BJ (cell line): ENCODE data around the gene ST6GALNAC6. TPM values are rescaled to one million over a fixed set of nuclear protein-coding genes. Genes with fewer than 3 reads are reported as not detected.

Source experiments
- CTCF ChIA-PET: fragments of 350-600 bp; formaldehyde crosslinking; extraction: SDS; loops from one replicate; lab custom pipeline; 2021; ENCODE audit warnings: antibody characterized with exemption, inconsistent platforms; lab: Yijun Ruan, JAX
- POLR2A ChIA-PET: fragments of 300-600 bp; sonication (Branson Sonifier 250); formaldehyde crosslinking; extraction: SDS; loops from one replicate; lab custom pipeline; 2021; ENCODE audit warnings: antibody characterized with exemption; lab: Charles Lee
- DNase-seq: peaks from one replicate; pipeline ENCODE4 v3.0.0-alpha.2; 2011; ENCODE audit warnings: low read depth
- H3K27me3 ChIP-seq: 2 replicates; pipeline ENCODE4 v1.6.0; 2011; ENCODE audit warnings: low read length; ENCODE audit not compliant: control insufficient read depth, insufficient read depth
- H3K36me3 ChIP-seq: 2 replicates; pipeline ENCODE4 v1.5.1; 2011; ENCODE audit warnings: low read length; ENCODE audit not compliant: control insufficient read depth, insufficient read depth
- H3K4me3 ChIP-seq: 2 replicates; pipeline ENCODE4 v1.5.1; 2011; ENCODE audit warnings: low read depth, mild to moderate bottlenecking, control low read depth, low read length
- CTCF ChIP-seq: IDR thresholded peaks from 2 replicates; pipeline ENCODE4 v1.5.1; 2011; ENCODE audit warnings: low read depth, mild to moderate bottlenecking, control low read depth, inconsistent platforms, low read length, moderate library complexity; ENCODE audit not compliant: insufficient read depth
- polyA plus RNA-seq: library from polyadenylated mRNA; depleted of rRNA; stranded (reverse); fragments of >200 nt; gene quantifications from 2 replicates; pipeline ENCODE4 v1.2.3, GENCODE V29; 2011

The ST6GALNAC6 gene
- polyA plus RNA-seq, 1 experiment, result 78.3 TPM

DNA sequence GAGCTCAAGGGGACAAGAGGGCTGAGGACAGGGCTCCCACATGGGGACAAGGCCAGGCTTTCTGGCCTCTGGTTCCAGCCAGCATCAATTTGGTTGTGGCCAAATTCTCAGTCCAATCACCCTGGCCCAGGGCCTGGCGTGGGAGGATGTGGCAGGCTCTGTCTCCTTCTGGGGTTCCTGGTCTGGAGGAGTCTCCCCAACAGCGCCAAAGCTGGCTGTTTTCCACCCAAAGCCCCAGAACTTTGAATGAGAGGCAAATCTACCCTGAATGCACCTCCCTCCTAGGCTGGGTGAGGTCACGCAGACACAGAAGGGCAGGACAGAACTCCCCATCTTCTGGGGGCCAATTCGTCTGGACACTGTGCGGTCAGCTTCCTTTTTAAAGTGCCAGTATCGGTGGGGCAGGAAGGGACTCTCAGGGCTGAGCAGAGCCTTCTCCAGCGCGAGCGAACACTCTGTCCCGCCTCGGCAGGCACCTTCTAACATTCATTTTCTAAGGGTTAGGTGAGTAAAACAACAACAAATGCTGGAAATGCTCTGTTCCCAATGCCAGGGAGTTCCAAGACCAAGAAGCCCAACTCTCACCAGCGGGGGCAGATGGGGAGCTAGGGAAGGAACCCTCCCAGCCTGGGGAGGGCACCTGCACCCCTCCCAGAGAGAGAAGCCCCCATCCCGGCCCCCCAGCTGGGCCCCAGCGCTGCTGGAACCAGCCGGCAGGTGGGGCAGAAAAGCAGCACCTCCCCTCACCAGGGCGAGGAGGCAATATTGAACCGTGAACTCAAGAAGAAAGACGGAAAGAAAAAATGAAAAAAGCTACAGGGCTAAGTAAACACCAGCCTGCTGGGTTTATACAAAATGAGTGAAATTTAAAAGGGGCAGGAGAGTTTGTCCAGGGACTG lies 41.9 kb upstream of the ST6GALNAC6 start:
- ChIA-PET CTCF (interaction anchor here (0.9 to 13.3 kb wide), 14 partner anchors 9 to 187 kb away, joined by 3 to 342 read pairs (median 10); partner anchors contain the start of gene EEIG1), POLR2A (no interaction called here)
- Histone ChIP-seq H3K36me3 (peaks cover 25% of the 10 kb centered on the region), H3K27me3 (no peaks in the 10 kb centered on the region), H3K4me3 (no peak overlapping the region)
- TF ChIP-seq CTCF, result no peak
- no peak for DNase-seq

DNA sequence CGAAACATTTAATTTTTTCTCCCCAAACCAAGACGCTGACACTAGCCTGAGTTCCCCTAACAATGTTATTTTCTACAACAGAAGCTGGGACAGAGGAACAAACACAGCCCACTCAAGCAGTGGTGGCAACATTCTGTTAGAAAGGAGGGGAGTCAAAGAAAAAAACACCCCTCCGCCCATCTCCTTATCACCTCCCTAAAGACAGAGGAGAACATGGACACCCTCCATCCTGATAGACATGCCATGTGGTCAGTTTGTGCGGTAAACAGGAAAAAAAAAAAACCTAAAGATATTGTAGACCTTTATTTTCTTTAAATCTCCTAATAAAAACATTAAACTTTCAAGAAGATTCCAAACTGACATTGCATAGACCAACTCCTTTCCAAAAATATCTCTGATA lies 41.2 kb upstream of the ST6GALNAC6 start:
- no peak overlapping the region for H3K4me3 ChIP-seq
- no peak for DNase-seq
- no peak for TF ChIP-seq CTCF
- H3K36me3 ChIP-seq, result peaks cover 25% of the 10 kb centered on the region
- CTCF ChIA-PET, result interaction anchor here (0.9 to 13.3 kb wide), 6 partner anchors 21 to 175 kb away, joined by 3 to 342 read pairs (median 57); partner anchors contain the start of gene EEIG1
- POLR2A ChIA-PET, result no interaction called here
- no peaks in the 10 kb centered on the region for H3K27me3 ChIP-seq

DNA sequence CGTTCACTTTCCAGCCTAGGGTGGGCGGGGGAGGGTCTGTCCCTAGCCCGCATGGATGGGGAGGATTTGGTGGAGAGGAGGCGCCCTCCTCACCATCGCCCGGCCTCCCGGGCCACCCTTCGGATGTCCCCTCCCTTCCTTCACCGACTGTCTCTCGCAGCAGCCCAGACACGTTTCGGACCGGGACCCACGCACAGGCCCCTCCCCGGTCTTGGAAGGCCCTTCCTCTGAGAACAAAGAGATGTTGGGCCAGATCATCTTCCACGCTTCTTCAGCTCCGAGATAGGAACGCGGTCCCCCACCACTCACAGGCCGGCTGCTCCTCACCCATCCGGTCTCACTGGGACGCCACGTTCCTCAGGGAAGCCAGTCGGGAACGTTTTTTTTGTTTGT lies 38.9 kb upstream of the ST6GALNAC6 start:
- ChIA-PET CTCF (interaction anchor here (13.3 kb wide), 1 partner anchor 97 kb away, joined by 342 read pairs; no protein-coding TSS in a partner anchor), POLR2A (no interaction called here)
- no peaks in the 10 kb centered on the region for H3K27me3 ChIP-seq
- no peak overlapping the region; the same call in none of the 2 replicates for H3K4me3 ChIP-seq
- DNase-seq, result no peak
- no peak for TF ChIP-seq CTCF
- peaks cover 16% of the 10 kb centered on the region for H3K36me3 ChIP-seq

DNA sequence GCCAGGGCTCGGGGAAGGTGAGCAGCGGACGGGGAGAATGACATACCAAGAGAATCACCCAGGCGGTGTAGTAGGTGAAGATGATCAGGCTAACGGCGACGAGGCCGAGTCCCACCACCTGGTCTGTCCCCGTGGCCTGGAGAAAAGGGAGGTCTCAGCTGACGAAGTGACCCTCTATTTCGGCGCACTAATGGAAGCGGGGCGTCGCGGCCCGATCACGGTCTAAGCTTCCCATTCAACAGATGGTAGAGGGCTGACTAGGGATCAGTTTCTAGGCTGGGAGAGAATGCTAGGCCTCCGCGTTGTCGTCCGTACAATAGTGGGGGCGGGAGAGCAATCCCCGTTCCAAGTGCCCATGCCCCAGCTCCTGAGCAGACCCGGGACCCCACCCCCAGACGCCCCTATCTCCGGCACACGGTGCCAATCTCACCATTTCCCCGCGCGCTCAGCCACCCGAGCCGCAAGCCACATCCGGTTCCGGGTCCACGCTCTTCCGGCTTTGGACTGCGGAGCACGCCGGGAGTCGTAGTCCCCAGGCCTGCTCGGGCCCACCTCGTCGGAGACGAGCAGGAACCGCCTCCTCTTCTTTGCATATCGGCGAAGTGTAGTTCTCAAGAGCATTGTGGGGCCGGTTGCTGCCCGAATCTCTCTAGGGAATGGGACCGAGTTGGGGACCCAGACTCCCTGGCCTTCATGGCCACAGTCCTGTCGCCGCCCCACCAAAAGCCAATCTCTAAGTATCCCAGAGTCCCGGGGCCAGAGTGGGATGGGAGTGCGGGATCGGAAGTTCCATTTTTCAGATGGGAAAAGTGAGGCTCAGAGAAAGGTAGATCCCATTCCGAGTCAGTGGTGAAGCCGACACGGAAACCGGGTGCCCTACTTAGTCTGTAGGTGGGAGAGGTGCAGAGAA lies 38.2 kb upstream of the ST6GALNAC6 start, which contains the start of gene DPM2:
TSS of gene DPM2 (minus strand) at position 467 of the 910 bp plus-strand sequence. CDS start at position 433, 34 bp downstream.
- no peaks in the 10 kb centered on the region for H3K27me3 ChIP-seq
- ChIA-PET POLR2A (no interaction called here), CTCF (interaction anchor here (0.7 to 13.3 kb wide), 3 partner anchors 97 to 180 kb away, joined by 3 to 342 read pairs (median 5); no protein-coding TSS in a partner anchor)
- peak within 1 kb of the TSS; percentile 64 for H3K4me3 ChIP-seq
- no peak for TF ChIP-seq CTCF
- H3K36me3 ChIP-seq, result peaks cover 14% of the 10 kb centered on the region
- DNase-seq, result no peak

DNA sequence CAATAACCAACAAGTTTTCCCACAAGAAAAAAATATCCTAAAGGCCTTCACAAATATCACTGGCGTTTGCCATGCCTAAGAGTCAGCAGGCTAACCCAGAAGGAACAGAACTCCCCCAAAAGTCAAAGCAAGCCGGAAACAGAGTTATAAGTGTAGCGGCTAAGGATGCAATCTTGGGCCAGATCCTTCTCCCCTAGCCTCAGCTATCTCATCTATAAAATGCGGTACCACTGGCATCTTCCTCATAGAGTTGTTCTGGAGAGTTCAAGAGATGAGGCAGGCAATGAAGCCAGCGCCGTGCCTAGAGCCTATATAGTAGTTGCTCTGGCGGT lies 37.6 kb upstream of the ST6GALNAC6 start:
- POLR2A ChIA-PET, result no interaction called here
- H3K36me3 ChIP-seq, result peaks cover 9% of the 10 kb centered on the region
- DNase-seq, result no peak
- peak overlapping the region; percentile 64 for H3K4me3 ChIP-seq
- no peak for TF ChIP-seq CTCF
- H3K27me3 ChIP-seq, result no peaks in the 10 kb centered on the region
- CTCF ChIA-PET, result interaction anchor here (0.7 to 1.5 kb wide), 2 partner anchors 99 to 180 kb away, joined by 3 to 5 read pairs; no protein-coding TSS in a partner anchor
